Neural progenitor cell (in vitro differentiated cells): ENCODE measurements around the gene IL10RA.

ENCODE experiments used
- EZH2 ChIP-seq: fragments of 200-600 bp; sonication (generic); IDR thresholded peaks from 2 replicates; pipeline ENCODE4 v1.6.1; 2017; ENCODE audit warnings: antibody characterized with exemption, mild to moderate bottlenecking, moderate library complexity
- EZH2phosphoT487 ChIP-seq: fragments of 200-600 bp; sonication (generic); IDR thresholded peaks from 2 replicates; pipeline ENCODE4 v1.6.1; 2017; ENCODE audit warnings: antibody characterized with exemption
- TF ChIP-seq, protein P1 (sequence below): fragments of 200-600 bp; sonication (generic); IDR thresholded peaks from 2 replicates; pipeline ENCODE4 v1.5.1; 2017; ENCODE audit warnings: antibody characterized with exemption, mild to moderate bottlenecking

DNA sequence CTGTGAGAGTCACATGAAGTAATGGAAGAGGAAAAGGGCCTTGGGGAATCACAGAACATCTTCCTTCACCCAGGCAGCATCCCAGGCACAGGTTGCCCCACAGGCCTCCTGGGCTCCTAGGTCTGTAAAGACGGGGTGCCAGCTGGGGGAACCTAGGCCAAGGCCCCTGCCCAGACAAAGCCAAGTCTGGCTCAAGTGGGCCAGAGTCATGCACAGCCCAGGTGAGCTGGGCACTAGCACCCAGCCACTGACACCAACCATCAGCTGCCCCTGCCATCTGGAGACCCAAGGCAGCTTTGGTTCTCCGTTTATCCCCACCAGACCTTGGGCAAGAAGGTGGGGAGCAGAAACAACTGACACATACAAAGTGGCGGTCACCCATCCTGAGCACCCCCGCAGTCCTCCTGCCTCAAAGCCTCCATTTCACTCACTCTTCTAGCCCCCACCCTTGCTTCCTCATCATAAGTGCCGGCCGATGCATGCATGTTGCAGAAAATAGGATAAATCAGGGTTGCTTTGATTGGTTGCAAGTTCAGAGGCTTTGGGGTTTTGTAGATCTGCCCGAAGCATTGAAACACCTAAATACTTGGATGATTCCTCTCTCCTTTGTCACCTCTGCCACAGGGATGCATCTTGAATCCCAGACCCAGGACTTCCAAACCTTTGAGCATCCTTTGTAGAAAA, 64.2 kb downstream of the IL10RA start:
- TF ChIP-seq, protein P1, sequence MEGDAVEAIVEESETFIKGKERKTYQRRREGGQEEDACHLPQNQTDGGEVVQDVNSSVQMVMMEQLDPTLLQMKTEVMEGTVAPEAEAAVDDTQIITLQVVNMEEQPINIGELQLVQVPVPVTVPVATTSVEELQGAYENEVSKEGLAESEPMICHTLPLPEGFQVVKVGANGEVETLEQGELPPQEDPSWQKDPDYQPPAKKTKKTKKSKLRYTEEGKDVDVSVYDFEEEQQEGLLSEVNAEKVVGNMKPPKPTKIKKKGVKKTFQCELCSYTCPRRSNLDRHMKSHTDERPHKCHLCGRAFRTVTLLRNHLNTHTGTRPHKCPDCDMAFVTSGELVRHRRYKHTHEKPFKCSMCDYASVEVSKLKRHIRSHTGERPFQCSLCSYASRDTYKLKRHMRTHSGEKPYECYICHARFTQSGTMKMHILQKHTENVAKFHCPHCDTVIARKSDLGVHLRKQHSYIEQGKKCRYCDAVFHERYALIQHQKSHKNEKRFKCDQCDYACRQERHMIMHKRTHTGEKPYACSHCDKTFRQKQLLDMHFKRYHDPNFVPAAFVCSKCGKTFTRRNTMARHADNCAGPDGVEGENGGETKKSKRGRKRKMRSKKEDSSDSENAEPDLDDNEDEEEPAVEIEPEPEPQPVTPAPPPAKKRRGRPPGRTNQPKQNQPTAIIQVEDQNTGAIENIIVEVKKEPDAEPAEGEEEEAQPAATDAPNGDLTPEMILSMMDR, result no peak
- TF ChIP-seq EZH2phosphoT487 (no peak), EZH2 (no peak)
